Upper lobe of left lung (tissue), 4 donors: ENCODE data around the gene CHRNA3.

ENCODE experiments used
- EP300 ChIP-seq, 4 donors: sonication (generic); formaldehyde crosslinking; IDR thresholded peaks; one replicate each; pipeline ENCODE4 v1.5.1; 2017; ENCODE audit warnings: antibody characterized with exemption in 4 of 4, control low read depth in 2 of 4
- POLR2A ChIP-seq, 4 donors: fragments of 450-650 bp; IDR thresholded peaks; one replicate each; pipeline ENCODE4 v1.5.1; 2016 to 2017; ENCODE audit warnings: antibody characterized with exemption in 4 of 4, mild to moderate bottlenecking in 2 of 4
- TF ChIP-seq, protein P1 (sequence below), 6 experiments: fragments of 450-650 bp in 4 of 6; fragments of 200-600 bp in 2 of 6; sonication (generic) in 2 of 6; IDR thresholded peaks; one replicate each; pipeline ENCODE4 v1.5.1; 2016 to 2019; ENCODE audit warnings: antibody characterized with exemption in 6 of 6

DNA sequence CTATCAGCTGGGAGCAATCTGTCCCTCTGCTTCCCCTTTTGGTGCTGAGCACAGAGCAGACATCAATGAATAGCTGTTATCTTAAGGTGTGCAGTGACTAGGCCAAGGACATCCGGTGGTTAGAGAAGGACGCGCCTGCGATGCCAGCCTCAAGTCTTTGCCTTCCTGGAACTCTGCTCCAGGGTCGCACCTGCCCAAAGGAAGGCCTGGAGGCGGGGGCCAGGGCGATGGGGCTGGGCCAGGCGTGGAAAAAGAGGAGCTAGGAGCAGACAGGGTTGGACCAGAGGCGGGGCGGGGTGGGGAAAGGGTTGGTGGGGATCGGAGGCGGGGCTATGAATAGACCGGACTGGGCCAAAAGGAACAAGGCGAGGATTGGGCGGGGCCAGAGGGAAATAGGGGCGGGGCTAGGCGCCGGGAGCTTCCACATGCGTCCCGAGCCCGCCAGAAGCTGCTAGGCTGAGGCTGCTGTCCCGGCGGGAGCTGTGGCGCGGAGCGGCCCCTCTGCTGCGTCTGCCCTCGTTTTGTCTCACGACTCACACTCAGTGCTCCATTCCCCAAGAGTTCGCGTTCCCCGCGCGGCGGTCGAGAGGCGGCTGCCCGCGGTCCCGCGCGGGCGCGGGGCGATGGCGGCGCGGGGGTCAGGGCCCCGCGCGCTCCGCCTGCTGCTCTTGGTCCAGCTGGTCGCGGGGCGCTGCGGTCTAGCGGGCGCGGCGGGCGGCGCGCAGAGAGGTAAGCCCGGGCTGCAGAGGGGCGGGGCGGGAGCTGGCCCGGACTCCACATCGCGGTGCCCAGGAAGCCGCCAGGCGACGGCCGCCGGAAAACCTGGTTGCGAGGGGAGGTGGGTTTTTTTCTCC is 55.5 kb downstream of the CHRNA3 start, which contains the start of gene CHRNA5:
- TF ChIP-seq POLR2A (IDR thresholded peaks at IDR 0.05), result no peak
- TF ChIP-seq, protein P1, sequence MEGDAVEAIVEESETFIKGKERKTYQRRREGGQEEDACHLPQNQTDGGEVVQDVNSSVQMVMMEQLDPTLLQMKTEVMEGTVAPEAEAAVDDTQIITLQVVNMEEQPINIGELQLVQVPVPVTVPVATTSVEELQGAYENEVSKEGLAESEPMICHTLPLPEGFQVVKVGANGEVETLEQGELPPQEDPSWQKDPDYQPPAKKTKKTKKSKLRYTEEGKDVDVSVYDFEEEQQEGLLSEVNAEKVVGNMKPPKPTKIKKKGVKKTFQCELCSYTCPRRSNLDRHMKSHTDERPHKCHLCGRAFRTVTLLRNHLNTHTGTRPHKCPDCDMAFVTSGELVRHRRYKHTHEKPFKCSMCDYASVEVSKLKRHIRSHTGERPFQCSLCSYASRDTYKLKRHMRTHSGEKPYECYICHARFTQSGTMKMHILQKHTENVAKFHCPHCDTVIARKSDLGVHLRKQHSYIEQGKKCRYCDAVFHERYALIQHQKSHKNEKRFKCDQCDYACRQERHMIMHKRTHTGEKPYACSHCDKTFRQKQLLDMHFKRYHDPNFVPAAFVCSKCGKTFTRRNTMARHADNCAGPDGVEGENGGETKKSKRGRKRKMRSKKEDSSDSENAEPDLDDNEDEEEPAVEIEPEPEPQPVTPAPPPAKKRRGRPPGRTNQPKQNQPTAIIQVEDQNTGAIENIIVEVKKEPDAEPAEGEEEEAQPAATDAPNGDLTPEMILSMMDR (IDR thresholded peaks at IDR 0.05), result no peak
- no peak for TF ChIP-seq EP300 (IDR thresholded peaks at IDR 0.05)
